ENCODE data around the gene C4BPA. TPM values are rescaled to one million over a fixed set of nuclear protein-coding genes. Genes with fewer than 3 reads are reported as not detected.

C4BPA gene
- total RNA-seq, 4 donors from 2014 or later, result 1.5 TPM; not detected in 3

DNA sequence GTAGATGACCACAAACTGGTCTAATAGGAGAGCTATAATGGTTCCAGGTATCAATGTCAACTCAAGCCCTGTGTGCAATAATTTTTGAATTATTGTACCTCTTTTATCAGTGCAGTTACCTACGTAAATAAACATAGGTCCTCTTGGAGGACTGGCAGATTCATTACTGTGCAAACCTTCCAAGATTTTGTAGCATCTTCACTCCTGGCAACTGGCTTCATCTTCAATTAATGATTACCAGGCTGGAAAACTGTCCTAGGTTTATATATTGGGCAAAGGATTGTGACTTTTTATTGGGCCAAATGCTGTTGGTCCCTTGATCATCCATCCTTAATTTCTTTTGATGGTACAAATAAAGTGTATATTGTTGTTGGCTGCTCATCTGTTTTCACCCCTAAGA lies 35.6 kb downstream of the C4BPA start:
- no peak for DNase-seq
- Histone ChIP-seq H3K36me3 (no peaks in the 10 kb centered on the region), H3K4me1 (no peaks in the 10 kb centered on the region), H3K4me3 (no peak overlapping the region), H3K9me3 (peaks cover 0 to 2% of the 10 kb centered on the region in 2 donors), H3K27ac (no peak overlapping the region), H3K27me3 (no peaks in the 10 kb centered on the region)
- TF ChIP-seq POLR2A (IDR thresholded peaks at IDR 0.05), result no peak
- TF ChIP-seq, protein P1, sequence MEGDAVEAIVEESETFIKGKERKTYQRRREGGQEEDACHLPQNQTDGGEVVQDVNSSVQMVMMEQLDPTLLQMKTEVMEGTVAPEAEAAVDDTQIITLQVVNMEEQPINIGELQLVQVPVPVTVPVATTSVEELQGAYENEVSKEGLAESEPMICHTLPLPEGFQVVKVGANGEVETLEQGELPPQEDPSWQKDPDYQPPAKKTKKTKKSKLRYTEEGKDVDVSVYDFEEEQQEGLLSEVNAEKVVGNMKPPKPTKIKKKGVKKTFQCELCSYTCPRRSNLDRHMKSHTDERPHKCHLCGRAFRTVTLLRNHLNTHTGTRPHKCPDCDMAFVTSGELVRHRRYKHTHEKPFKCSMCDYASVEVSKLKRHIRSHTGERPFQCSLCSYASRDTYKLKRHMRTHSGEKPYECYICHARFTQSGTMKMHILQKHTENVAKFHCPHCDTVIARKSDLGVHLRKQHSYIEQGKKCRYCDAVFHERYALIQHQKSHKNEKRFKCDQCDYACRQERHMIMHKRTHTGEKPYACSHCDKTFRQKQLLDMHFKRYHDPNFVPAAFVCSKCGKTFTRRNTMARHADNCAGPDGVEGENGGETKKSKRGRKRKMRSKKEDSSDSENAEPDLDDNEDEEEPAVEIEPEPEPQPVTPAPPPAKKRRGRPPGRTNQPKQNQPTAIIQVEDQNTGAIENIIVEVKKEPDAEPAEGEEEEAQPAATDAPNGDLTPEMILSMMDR (IDR thresholded peaks at IDR 0.05), result no peak
- intact Hi-C loops (cut with DNase I; ENCODE audit: low total_unique reads), result no loop called here

DNA sequence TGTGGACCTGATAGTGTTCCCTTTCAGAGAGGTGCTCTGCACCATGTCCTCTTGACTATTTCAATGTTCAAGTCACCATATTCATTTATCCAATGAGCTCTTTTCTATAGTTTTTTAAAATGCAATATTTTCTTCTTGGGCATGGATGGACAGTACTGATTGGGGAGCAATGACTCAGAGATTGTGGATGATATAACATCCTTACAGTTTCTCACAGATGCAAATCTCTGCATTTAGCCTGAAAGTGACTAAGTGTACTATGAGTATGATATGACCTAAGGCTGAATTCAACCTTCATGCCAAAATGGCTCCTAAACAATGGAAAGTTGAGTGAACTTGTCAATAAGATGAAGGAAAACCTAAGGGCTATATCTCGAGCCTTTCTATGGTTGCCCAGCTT lies 36.5 kb downstream of the C4BPA start:
- no peak overlapping the region for H3K27ac ChIP-seq
- H3K4me1 ChIP-seq, result no peaks in the 10 kb centered on the region
- TF ChIP-seq, protein P1 (IDR thresholded peaks at IDR 0.05), result no peak
- TF ChIP-seq POLR2A (IDR thresholded peaks at IDR 0.05), result no peak
- intact Hi-C loops (cut with DNase I; ENCODE audit: low total_unique reads), result no loop called here
- no peaks in the 10 kb centered on the region for H3K27me3 ChIP-seq
- DNase-seq, result no peak
- peaks cover 0 to 2% of the 10 kb centered on the region in 2 donors for H3K9me3 ChIP-seq
- no peak overlapping the region for H3K4me3 ChIP-seq
- no peaks in the 10 kb centered on the region for H3K36me3 ChIP-seq

DNA sequence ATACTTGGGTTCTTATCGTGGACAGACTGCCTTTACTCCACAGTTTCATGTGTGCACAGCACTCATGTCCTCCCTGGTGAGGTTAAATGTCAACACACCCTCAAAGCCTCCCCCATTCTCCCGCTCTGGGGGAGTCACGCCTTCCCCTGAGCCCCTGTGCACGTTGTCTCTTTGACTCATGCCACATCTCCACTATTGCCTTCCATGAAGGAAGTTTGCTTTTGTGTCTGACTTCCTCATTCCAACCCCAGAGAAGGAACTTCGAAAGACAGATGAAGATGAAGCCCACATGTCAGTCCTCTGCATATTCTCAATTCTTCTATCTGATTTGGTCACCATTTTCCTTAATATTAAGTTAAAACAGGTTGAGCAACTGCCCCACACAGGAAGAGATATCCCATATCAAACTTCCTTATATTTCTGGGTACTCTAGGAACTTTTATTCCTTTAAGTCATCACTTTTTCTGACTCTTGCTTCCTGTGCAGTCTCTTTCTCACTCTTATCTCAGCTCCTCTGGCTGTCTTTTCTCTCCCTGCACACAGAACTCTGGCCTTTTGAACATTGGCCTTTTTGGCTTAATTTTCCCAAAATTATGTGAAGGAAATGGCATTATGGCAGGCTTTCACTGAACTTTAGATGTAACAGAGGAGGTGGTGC lies 41.5 kb downstream of the C4BPA start:
- no peaks in the 10 kb centered on the region for H3K27me3 ChIP-seq
- H3K36me3 ChIP-seq, result no peaks in the 10 kb centered on the region
- no peaks in the 10 kb centered on the region for H3K4me1 ChIP-seq
- DNase-seq, result no peak
- TF ChIP-seq POLR2A (IDR thresholded peaks at IDR 0.05), result no peak
- TF ChIP-seq, protein P1 (IDR thresholded peaks at IDR 0.05), result no peak
- no peak overlapping the region for H3K4me3 ChIP-seq
- no peaks in the 10 kb centered on the region for H3K9me3 ChIP-seq
- no peak overlapping the region for H3K27ac ChIP-seq
- intact Hi-C loops (cut with DNase I; ENCODE audit: low total_unique reads), result no loop called here

DNA sequence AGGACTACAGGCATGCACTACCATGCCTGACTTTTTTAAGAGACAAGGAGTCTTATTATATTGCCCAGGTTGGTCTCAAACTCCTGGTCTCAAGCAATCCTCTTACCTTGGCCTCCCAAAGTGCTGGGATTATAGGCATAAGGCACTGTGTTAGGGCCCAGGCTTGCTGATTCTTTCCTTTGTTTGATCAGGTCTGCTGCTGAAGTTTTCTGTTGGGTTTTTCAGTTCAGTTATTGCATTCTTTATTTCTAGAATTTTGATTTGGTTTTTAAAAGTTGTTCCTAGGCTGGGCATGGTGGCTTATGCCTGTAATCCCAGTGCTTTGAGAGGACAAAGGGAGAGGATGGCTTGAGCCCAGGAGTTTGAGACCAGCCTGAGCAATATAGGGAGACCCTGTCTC lies 47.9 kb downstream of the C4BPA start:
- no peaks in the 10 kb centered on the region for H3K36me3 ChIP-seq
- H3K27ac ChIP-seq, result no peak overlapping the region
- no peak for DNase-seq
- no peak overlapping the region for H3K4me3 ChIP-seq
- no peak for TF ChIP-seq POLR2A (IDR thresholded peaks at IDR 0.05)
- TF ChIP-seq, protein P1 (IDR thresholded peaks at IDR 0.05), result no peak
- H3K9me3 ChIP-seq, result no peaks in the 10 kb centered on the region
- H3K27me3 ChIP-seq, result no peaks in the 10 kb centered on the region
- intact Hi-C loops (cut with DNase I; ENCODE audit: low total_unique reads), result no loop called here
- H3K4me1 ChIP-seq, result no peaks in the 10 kb centered on the region

DNA sequence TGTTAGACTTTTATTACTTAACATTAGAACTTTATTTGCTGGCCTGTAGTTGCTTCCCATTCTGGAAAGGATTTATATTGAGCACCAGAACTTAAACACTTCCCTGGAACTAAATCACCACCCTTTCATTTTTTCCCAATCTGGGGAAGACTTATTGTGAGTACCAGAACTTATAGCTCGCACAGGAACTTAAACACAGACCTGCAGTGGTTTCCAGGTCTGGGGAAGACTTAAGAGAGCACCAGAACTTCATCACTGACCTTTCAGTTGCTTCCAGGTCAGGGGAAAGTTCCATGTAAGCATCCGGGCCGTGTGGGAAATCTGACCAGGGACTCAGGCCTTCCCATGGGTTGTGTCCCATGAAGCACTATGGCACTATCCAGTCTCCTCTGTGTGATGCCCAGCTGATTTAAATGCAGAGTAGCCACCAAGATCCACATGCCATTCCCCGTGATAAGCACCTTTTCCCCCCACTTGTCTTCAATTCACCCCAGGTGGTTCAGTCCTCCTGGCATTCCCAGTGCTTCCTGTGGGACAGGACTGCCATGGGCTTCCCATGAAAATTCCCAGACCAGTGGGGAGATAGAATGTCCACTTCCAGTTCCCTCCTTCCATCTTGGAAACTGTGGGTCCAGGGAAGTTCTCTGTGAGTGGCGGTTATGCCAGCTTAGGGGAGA lies 48.9 kb downstream of the C4BPA start:
- no peaks in the 10 kb centered on the region for H3K36me3 ChIP-seq
- H3K4me3 ChIP-seq, result no peak overlapping the region
- no peaks in the 10 kb centered on the region for H3K27me3 ChIP-seq
- no peak for DNase-seq
- TF ChIP-seq, protein P1 (IDR thresholded peaks at IDR 0.05), result no peak
- TF ChIP-seq POLR2A (IDR thresholded peaks at IDR 0.05), result no peak
- intact Hi-C loops (cut with DNase I; ENCODE audit: low total_unique reads), result no loop called here
- no peaks in the 10 kb centered on the region for H3K4me1 ChIP-seq
- no peak overlapping the region for H3K27ac ChIP-seq
- H3K9me3 ChIP-seq, result no peaks in the 10 kb centered on the region

Data from uterus (tissue), 4 donors.